ENCODE results near the gene FBRS. TPM values are rescaled to one million over a fixed set of nuclear protein-coding genes. Genes with fewer than 3 reads are reported as not detected.

Gene FBRS
- total RNA-seq, 3 donors from 2014 or later, result 82.6 to 97.1 (median 85.8) TPM

GRCh38 chr16:30678586-30678970 lies 20.3 kb downstream of the FBRS start:
- ATAC-seq (no peak), DNase-seq (no peak)
- no peaks in the 10 kb centered on the region for H3K9me3 ChIP-seq
- H3K36me3 ChIP-seq (ENCODE audit: low read depth), result no peaks in the 10 kb centered on the region
- intact Hi-C loops (cut with DNase I, micrococcal nuclease), result no loop called here
- H3K4me1 ChIP-seq (ENCODE audit: low read depth), result no peaks in the 10 kb centered on the region
- H3K4me3 ChIP-seq, result no peak overlapping the region
- TF ChIP-seq CTCF (IDR thresholded peaks at IDR 0.05), result no peak

GRCh38 chr16:30680326-30680725 lies 22.1 kb downstream of the FBRS start:
- H3K4me3 ChIP-seq, result no peak overlapping the region
- TF ChIP-seq CTCF (IDR thresholded peaks at IDR 0.05), result no peak
- DNase-seq (no peak), ATAC-seq (no peak)
- intact Hi-C loops (cut with DNase I, micrococcal nuclease), result no loop called here
- no peaks in the 10 kb centered on the region for H3K36me3 ChIP-seq (ENCODE audit: low read depth)
- no peaks in the 10 kb centered on the region for H3K9me3 ChIP-seq
- no peaks in the 10 kb centered on the region for H3K4me1 ChIP-seq (ENCODE audit: low read depth)

- H3K4me3 ChIP-seq, result no peak overlapping the region
- no peaks in the 10 kb centered on the region for H3K4me1 ChIP-seq (ENCODE audit: low read depth)
- intact Hi-C loops (cut with DNase I, micrococcal nuclease), result no loop called here
- no peak for DNase-seq
- no peaks in the 10 kb centered on the region for H3K36me3 ChIP-seq (ENCODE audit: low read depth)
- no peak for ATAC-seq
- H3K9me3 ChIP-seq, result no peaks in the 10 kb centered on the region
- no peak for TF ChIP-seq CTCF (IDR thresholded peaks at IDR 0.05)
Observed at GRCh38 chr16:30688701-30689100, 30.5 kb downstream of the FBRS start.

GRCh38 chr16:30691907-30692306 lies 33.7 kb downstream of the FBRS start:
- DNase-seq (no peak), ATAC-seq (no peak)
- Histone ChIP-seq H3K36me3 (ENCODE audit: low read depth) (no peaks in the 10 kb centered on the region), H3K9me3 (no peaks in the 10 kb centered on the region), H3K4me1 (ENCODE audit: low read depth) (no peaks in the 10 kb centered on the region), H3K4me3 (no peak overlapping the region)
- no peak for TF ChIP-seq CTCF (IDR thresholded peaks at IDR 0.05)
- intact Hi-C loops (cut with DNase I, micrococcal nuclease), result no loop called here

GRCh38 chr16:30692396-30693064 lies 34.3 kb downstream of the FBRS start:
- no peak for TF ChIP-seq CTCF (IDR thresholded peaks at IDR 0.05)
- Histone ChIP-seq H3K9me3 (no peaks in the 10 kb centered on the region), H3K4me1 (ENCODE audit: low read depth) (peaks cover 5% of the 10 kb centered on the region), H3K36me3 (ENCODE audit: low read depth) (no peaks in the 10 kb centered on the region), H3K4me3 (no peak overlapping the region)
- DNase-seq, result no peak
- intact Hi-C loops (cut with DNase I, micrococcal nuclease), result no loop called here
- no peak for ATAC-seq
